GM18907 (cell line): ENCODE data around the gene MOCOS.
A peak's percentile ranks its signal among the peaks of the same experiment; 100 is the strongest.
"Not testable (repeated sequence)": the region's sequence is repeated elsewhere in the genome, so short reads cannot be mapped to it uniquely, and the experiment has no call there.

ENCODE experiments used
- ATAC-seq: cut with Tn5 transposase; IDR thresholded peaks from one replicate; pipeline ENCODE4 v1.9.1; 2021; ENCODE audit warnings: mild to moderate bottlenecking, moderate library complexity; ENCODE audit not compliant: unreplicated experiment

Gene MOCOS, protein sequence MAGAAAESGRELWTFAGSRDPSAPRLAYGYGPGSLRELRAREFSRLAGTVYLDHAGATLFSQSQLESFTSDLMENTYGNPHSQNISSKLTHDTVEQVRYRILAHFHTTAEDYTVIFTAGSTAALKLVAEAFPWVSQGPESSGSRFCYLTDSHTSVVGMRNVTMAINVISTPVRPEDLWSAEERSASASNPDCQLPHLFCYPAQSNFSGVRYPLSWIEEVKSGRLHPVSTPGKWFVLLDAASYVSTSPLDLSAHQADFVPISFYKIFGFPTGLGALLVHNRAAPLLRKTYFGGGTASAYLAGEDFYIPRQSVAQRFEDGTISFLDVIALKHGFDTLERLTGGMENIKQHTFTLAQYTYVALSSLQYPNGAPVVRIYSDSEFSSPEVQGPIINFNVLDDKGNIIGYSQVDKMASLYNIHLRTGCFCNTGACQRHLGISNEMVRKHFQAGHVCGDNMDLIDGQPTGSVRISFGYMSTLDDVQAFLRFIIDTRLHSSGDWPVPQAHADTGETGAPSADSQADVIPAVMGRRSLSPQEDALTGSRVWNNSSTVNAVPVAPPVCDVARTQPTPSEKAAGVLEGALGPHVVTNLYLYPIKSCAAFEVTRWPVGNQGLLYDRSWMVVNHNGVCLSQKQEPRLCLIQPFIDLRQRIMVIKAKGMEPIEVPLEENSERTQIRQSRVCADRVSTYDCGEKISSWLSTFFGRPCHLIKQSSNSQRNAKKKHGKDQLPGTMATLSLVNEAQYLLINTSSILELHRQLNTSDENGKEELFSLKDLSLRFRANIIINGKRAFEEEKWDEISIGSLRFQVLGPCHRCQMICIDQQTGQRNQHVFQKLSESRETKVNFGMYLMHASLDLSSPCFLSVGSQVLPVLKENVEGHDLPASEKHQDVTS

DNA sequence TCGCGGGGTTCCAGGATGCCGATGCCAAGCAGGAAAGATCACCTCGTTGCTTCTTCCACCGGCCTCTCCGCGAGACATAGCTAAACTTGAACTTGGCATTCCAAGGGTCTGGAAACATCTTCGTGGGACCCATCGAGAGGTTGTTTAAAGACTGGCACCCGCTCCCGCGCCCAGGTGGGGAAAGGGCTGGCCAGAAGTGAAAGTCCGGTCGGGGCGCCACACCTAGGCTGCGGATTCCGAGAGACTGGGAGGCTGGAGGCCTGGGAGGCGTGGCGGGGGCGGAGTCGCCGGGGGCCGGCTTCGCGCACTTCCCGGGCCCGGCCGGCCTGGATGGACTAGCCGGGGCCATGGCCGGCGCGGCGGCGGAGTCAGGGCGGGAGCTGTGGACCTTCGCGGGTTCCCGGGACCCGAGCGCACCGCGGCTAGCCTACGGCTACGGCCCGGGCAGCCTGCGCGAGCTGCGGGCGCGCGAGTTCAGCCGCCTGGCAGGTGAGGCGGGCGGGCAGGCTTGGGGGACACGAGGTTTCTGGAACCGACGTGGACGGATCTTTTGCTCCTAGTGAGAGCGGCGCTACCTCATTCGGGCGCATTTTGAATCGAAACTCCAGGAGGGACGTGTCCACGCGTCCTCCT, at the start of gene MOCOS:
MOCOS (plus strand) TSS at position 305 of the 633 bp plus-strand sequence; CDS start at position 348, 43 bp downstream.
- ATAC-seq = peak; percentile 85

DNA sequence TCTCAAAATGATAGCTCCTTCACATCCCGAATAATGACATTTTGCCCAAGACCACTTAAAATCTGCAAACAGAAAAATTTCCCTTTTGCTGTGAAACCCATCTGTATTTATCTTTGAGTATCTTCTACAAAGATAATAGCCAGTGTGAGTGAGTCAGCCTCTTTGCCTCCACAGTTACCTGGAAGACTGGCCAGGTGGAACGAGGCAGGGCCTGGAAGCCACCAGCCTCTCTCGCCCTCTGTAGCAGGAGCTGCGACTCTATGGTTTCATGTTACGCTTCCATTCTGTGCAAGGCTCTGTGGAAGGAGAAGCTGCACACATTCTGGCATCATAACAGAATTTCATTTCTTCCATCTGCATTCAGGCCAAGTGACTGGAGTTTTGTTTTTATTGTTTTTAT, 48.1 kb upstream of the MOCOS start:
- ATAC-seq = no peak

DNA sequence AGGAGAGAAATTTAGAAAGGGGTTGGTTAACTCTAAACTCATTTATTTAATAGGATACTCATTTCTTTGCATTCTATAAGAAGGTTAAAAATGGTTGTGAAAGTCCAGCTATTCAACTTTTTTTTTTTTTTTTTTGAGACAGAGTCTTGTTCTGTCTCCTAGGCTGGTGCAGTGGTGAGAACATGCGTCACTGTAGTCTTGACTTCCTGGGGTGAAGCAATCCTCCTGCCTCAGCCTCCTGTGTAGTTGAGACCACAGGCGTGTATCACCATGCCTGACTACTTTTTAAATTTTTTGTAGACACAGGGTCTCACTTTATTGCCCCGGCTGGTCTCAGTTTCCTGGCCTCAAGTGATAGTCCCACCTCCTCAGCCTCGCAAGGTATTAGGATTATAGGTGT, 45.7 kb upstream of the MOCOS start:
- ATAC-seq = no peak

- ATAC-seq = no peak
Observed at GRCh38 chr18:36142751-36143150, 44.5 kb upstream of the MOCOS start.

GRCh38 chr18:36143391-36143790, 43.9 kb upstream of the MOCOS start:
- no peak for ATAC-seq

- ATAC-seq = peak; percentile 92
Observed at GRCh38 chr18:36149514-36150289, 37.6 kb upstream of the MOCOS start.

DNA sequence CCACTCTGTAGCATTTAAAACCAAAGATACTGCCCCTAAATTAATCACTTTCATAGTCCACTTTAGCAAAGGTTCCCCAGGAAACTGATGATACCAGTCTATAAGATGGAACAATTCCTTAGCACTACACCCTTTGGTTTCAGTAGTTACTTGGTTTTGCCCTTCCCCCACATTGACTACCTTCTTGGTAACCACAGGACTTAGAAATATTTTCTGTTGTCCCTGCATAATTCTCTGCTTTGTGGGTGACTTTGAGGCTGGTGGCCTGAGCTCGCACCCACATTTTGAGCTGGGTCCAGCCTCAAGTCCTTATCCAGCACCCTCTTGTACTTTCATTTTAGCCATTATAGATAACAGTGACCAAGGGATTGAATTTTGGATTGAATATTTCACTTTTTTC, 34.5 kb upstream of the MOCOS start:
- ATAC-seq = no peak

DNA sequence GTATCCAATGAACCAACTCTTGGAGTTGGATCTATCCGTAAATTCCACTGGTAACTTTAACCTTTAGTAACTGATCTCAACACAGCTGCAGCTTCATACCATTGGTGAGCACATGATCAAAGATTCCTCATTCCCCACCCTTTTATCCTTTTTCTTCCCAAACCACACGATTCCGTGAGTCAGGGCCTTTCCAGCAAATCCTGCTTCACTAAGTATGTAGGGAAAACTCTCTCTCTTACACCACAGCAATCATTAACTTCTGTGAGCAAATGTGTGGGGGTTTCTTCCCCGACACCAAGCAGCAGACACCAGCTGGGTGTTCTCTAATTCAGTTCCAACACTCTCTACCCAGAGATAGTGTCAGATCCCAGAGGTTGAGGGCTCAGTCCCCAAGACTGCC, 34.1 kb upstream of the MOCOS start:
- ATAC-seq = no peak

- ATAC-seq = no peak
Observed at GRCh38 chr18:36153771-36154170, 33.5 kb upstream of the MOCOS start.

DNA sequence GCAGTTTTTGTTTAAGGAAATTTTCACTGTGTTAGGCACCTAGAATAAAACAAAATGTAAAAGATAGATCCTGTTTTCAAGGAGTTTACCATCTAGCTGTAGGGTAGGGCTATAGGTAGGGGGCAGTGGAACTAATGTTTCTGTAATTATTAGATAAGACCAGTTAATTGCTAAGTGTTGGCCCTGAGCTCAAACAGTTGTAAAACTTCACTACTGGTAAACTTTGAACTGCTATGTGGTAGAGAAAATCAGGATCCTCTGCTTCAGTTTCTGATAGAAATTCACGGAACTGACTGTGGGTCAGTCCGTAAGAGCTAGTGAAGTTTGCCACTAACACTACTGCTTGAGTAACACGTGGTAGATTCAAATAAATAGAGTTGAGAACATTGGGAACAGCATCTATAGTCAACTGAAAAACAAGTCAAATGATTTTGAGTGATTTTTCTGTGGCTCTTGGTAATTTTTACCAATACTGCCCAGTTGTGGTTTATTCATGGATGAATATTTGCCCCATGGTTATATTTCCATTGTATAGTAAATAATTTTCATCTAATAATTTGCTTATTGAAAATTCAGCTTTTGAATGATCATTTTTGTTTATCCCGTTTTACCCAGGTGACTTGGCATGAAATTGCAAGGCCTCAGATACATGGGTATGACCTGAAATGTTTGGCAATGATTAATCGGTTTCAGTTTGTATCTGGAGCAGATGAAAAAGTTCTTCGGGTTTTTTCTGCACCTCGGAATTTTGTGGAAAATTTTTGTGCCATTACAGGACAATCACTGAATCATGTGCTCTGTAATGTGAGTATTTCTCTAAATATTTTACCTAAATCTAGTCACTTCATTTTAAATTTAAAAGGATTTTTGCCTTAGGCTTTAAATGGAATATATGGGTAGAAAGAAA, 31.2 kb upstream of the MOCOS start:
- no peak for ATAC-seq

GRCh38 chr18:36157441-36157840, 29.9 kb upstream of the MOCOS start:
- no peak for ATAC-seq

DNA sequence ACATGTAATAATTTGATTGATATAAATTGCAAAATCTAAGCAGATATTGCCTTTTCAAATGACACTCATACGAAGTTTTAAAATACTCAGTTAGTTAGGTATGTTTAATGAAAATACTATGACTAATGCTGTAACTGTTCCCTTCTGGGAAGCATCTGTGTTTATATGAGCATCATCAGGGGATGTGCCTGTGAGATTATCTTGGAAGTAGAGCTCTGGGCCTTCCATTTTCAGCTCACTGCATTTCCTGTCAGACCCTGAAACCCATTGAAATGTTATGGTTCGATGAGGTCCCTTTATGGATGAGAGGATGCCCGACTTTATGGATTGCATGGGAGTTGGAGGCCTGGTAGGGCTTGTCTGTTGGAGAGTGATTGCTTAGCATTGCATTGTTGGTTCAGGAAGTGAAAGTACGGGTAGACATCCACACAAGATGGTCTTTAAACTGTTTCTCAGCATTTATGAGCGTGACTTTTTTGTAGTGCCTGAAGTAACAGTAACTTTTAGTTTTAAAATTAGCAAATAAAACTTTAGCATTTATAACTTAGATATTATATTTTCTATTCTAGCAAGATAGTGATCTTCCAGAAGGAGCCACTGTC, 28.9 kb upstream of the MOCOS start:
- no peak for ATAC-seq

DNA sequence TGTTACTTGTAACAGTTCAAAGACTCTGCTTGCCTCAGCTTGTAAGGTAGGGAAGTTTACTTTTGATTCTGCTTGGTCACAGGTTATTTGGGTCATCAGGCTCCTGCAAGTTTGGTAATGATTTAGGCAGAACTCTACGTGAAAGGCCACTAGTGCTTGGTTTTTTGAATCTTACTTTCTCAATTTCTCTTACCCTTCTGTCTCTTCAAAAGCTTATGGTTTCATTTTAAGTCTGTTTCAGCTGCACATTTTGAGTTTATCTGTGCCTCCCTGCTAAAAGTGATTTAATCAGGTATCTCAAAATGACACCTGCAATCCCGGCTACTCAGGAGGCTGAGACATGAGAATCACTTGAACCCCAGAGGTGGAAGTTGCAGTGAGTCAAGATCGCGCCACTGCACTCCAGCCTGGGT, 26.3 kb upstream of the MOCOS start:
- no peak for ATAC-seq

DNA sequence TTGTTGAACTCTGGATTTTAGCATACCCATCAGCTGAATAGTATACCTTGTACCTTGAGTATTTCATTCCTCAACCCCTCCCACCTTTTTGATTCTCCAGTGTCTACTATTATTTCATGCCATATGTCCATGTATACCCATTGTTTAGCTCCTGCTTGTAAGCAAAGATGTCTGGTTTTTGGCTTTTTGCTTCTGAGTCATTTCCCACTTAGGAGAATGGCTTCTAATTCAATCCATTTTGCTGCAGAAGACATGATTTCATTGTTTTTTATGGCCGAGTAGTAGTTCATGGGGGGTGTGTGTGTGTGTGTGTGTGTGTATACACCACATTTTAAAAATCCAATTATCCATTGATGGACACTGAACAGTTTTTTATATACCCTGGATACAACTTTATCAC, 24.3 kb upstream of the MOCOS start:
- ATAC-seq = no peak

GRCh38 chr18:36167692-36168218, 19.5 kb upstream of the MOCOS start:
- no peak for ATAC-seq

- not testable (repeated sequence) for ATAC-seq
Observed at GRCh38 chr18:36168296-36168695, 19.0 kb upstream of the MOCOS start.

- no peak for ATAC-seq
Observed at GRCh38 chr18:36169938-36170337, 17.4 kb upstream of the MOCOS start.

DNA sequence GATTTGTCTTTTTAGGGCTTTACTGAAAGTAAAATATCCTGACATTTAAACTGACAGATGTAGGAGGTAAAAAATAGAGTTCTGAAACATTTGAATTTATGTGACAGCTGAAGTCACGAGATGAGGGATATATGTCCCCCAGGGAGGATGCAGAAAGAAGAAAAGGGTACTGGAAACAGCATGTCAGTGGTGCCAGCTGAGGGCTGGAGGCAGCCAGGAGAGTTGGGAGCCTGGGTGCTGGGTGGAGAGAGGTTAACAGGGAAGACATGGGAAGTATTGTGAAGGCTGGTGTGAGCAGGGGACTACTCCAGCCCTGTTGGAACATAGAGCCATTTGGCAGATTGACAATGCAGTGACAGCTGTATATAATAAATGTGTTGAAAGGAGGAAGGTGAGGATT, 11.8 kb upstream of the MOCOS start:
- ATAC-seq = no peak

DNA sequence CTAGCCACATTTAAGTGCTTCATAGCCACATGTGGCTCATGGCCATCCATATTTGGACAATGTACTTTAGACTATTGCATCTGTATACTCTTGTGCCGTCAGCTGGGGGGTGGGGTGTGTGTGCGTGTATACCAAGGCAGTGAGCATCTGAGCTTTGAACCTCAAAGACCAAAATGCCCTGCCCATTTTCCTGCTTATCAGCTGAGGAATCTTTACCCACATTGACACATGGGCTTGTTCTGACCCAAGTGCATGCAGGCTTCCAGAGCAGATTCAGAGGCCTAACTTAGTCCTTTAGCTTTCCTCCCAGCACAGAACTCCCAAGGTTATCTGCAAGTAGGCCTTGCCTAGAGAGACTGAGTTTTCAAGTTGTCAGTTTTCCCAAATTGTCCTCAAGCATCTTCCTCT, 11.1 kb upstream of the MOCOS start:
- no peak for ATAC-seq
